A673 (cell line): ENCODE measurements around the gene RHEX. TPM values are rescaled to one million over a fixed set of nuclear protein-coding genes. Genes with fewer than 3 reads are reported as not detected.

Experiments
- BruUV-seq: library from RNA; stranded (reverse); fragments of 400-500 nt; replicated peaks from 2 replicates; lab custom pipeline; 2021; lab: Mats Ljungman, UMichigan
- CTCF ChIA-PET: fragments of 300-600 bp; sonication (Branson Sonifier 250); formaldehyde crosslinking; loops from one replicate; lab custom pipeline; 2022; ENCODE audit warnings: antibody characterized with exemption; lab: Charles Lee
- POLR2A ChIA-PET: fragments of 300-600 bp; sonication (Branson Sonifier 250); formaldehyde crosslinking; loops from one replicate; lab custom pipeline; 2022; ENCODE audit warnings: antibody characterized with exemption; ENCODE audit not compliant: low non-redundant PET; lab: Charles Lee
- DNase-seq: peaks from one replicate; pipeline ENCODE4 v3.0.0-alpha.2; 2015; ENCODE audit warnings: low spot score
- H3K27ac ChIP-seq: fragments of 200-600 bp; sonication (generic); 2 replicates; pipeline ENCODE4 v1.5.1; 2016; ENCODE audit warnings: mixed run types, low read depth, mild to moderate bottlenecking, mixed read lengths, antibody characterized with exemption, low read length; ENCODE audit not compliant: poor library complexity, severe bottlenecking
- H3K27me3 ChIP-seq: fragments of 200-600 bp; sonication (generic); replicated peaks from 2 replicates; pipeline ENCODE4 v1.6.1; 2017; ENCODE audit warnings: mixed run types, low read depth, mild to moderate bottlenecking, mixed read lengths, antibody characterized with exemption, low read length; ENCODE audit not compliant: insufficient read depth, poor library complexity
- H3K36me3 ChIP-seq: fragments of 200-600 bp; sonication (generic); 2 replicates; pipeline ENCODE4 v1.6.1; 2016; ENCODE audit warnings: mixed run types, mild to moderate bottlenecking, mixed read lengths, antibody characterized with exemption, low read length; ENCODE audit not compliant: insufficient read depth, poor library complexity, severe bottlenecking
- H3K4me1 ChIP-seq: fragments of 200-600 bp; sonication (generic); 2 replicates; pipeline ENCODE4 v1.6.1; 2017; ENCODE audit warnings: mixed run types, mild to moderate bottlenecking, mixed read lengths, antibody characterized with exemption, low read length; ENCODE audit not compliant: insufficient read depth, poor library complexity, severe bottlenecking
- H3K4me3 ChIP-seq: fragments of 200-600 bp; sonication (generic); 2 replicates; pipeline ENCODE4 v1.5.1; 2016; ENCODE audit warnings: low read depth, mixed run types, mild to moderate bottlenecking, mixed read lengths, low read length; ENCODE audit not compliant: poor library complexity, severe bottlenecking
- H3K9me3 ChIP-seq: fragments of 200-600 bp; sonication (generic); 2 replicates; pipeline ENCODE4 v1.6.1; 2016; ENCODE audit warnings: mixed run types, low read depth, mild to moderate bottlenecking, mixed read lengths, antibody characterized with exemption, low read length; ENCODE audit not compliant: poor library complexity, severe bottlenecking
- CTCF ChIP-seq: fragments of 300-800, 200-600 bp; sonication (generic); conservative IDR thresholded peaks from 2 replicates; pipeline ENCODE4 v1.5.1; 2017; ENCODE audit warnings: low read depth, mild to moderate bottlenecking, antibody characterized with exemption, low read length, moderate library complexity, mixed read lengths
- EZH2 ChIP-seq: fragments of 200-600 bp; sonication (generic); IDR thresholded peaks from 2 replicates; pipeline ENCODE4 v1.6.1; 2017; ENCODE audit warnings: borderline replicate concordance, low read depth, mild to moderate bottlenecking, mixed read lengths, antibody characterized with exemption, low read length; ENCODE audit not compliant: poor library complexity, severe bottlenecking
- intact Hi-C: fragments of 100-400 bp; cut with micrococcal nuclease; formaldehyde crosslinking; loops from one replicate; pipeline ENCODE4 v1.10.0; 2022; ENCODE audit not compliant: unreplicated experiment
- total RNA-seq: library from RNA; stranded (reverse); gene quantifications from 2 replicates; pipeline ENCODE4 v1.2.3, GENCODE V29; 2021

Gene RHEX
- total RNA-seq, 1 experiment from 2014 or later: not detected

GRCh38 chr1:206081856-206082255, 28.9 kb downstream of the RHEX start:
- TF ChIP-seq CTCF (no peak), EZH2 (no peak)

GRCh38 chr1:206082831-206083695, 30.1 kb downstream of the RHEX start:
- intact Hi-C loops: no loop called here
- Histone ChIP-seq H3K27ac (no peak overlapping the region), H3K9me3 (no peaks in the 10 kb centered on the region), H3K4me1 (no peaks in the 10 kb centered on the region), H3K27me3 (no peaks in the 10 kb centered on the region), H3K36me3 (no peaks in the 10 kb centered on the region), H3K4me3 (no peak overlapping the region)
- no TSS peak for BruUV-seq
- CTCF ChIA-PET: no interaction called here
- POLR2A ChIA-PET: no interaction called here
- TF ChIP-seq EZH2 (no peak), CTCF (no peak)
- DNase-seq: no peak

More at GRCh38 chr1:206081856-206082255, 28.9 kb downstream of the RHEX start:
- H3K4me3 ChIP-seq: no peak overlapping the region
- H3K9me3 ChIP-seq: no peaks in the 10 kb centered on the region
- H3K27ac ChIP-seq: no peak overlapping the region
- no peaks in the 10 kb centered on the region for H3K4me1 ChIP-seq
- no peak for DNase-seq
- ChIA-PET POLR2A (no interaction called here), CTCF (no interaction called here)
- H3K27me3 ChIP-seq: no peaks in the 10 kb centered on the region
- intact Hi-C loops: no loop called here
- no peaks in the 10 kb centered on the region for H3K36me3 ChIP-seq
- no TSS peak for BruUV-seq

GRCh38 chr1:206083750-206084149, 30.8 kb downstream of the RHEX start:
- H3K36me3 ChIP-seq: no peaks in the 10 kb centered on the region
- H3K4me3 ChIP-seq: no peak overlapping the region
- no TSS peak for BruUV-seq
- no peaks in the 10 kb centered on the region for H3K9me3 ChIP-seq
- no peak overlapping the region for H3K27ac ChIP-seq
- TF ChIP-seq EZH2 (no peak), CTCF (no peak)
- ChIA-PET POLR2A (interaction anchor here (0.7 kb wide), 1 partner anchor 44 kb away, joined by 5 read pairs; no protein-coding TSS in a partner anchor), CTCF (no interaction called here)
- no peaks in the 10 kb centered on the region for H3K27me3 ChIP-seq
- H3K4me1 ChIP-seq: no peaks in the 10 kb centered on the region
- intact Hi-C loops: no loop called here
- DNase-seq: no peak
